CD14-positive monocyte (primary cell): Measurements from ENCODE around the gene PLPP2. TPM values are rescaled to one million over a fixed set of nuclear protein-coding genes. Genes with fewer than 3 reads are reported as not detected.
A peak's percentile ranks its signal among the peaks of the same experiment; 100 is the strongest.

Experiments used
- DNase-seq, 3 donors: peaks; one replicate each; pipeline ENCODE4 v3.0.0-alpha.2; 2011 to 2022
- H2AFZ ChIP-seq: 2 replicates; pipeline ENCODE4 v1.6.0; 2012; ENCODE audit warnings: mild to moderate bottlenecking, low read depth, low read length, inconsistent platforms; ENCODE audit not compliant: insufficient read depth, poor library complexity, severe bottlenecking
- H3K27ac ChIP-seq, 2 donors: 1 replicate in 1 of 2; 2 replicates in 1 of 2; pipeline ENCODE4 v1.5.1; 2012 to 2013; ENCODE audit warnings: low read length in 2 of 2, control low read depth in 1 of 2, inconsistent platforms in 1 of 2, low read depth in 1 of 2, mild to moderate bottlenecking in 1 of 2
- H3K27me3 ChIP-seq, 2 donors: one replicate each; pipeline versions ENCODE4 v1.6.0 to v1.6.1; 2011 to 2013; ENCODE audit warnings: low read length in 2 of 2; ENCODE audit not compliant: control insufficient read depth in 2 of 2, insufficient read depth in 2 of 2
- H3K36me3 ChIP-seq, 2 donors: replicated peaks in 1 of 2; 1 replicate in 1 of 2; 2 replicates in 1 of 2; pipeline versions ENCODE4 v1.5.1 to v1.6.1; 2012 to 2013; ENCODE audit warnings: low read length in 2 of 2, control low read depth in 1 of 2, inconsistent platforms in 1 of 2, mild to moderate bottlenecking in 1 of 2; ENCODE audit not compliant: insufficient read depth in 2 of 2, control insufficient read depth in 1 of 2
- H3K4me1 ChIP-seq, 2 donors: 1 replicate in 1 of 2; 2 replicates in 1 of 2; pipeline versions ENCODE4 v1.5.1 to v1.6.1; 2012 to 2013; ENCODE audit warnings: low read length in 2 of 2, control low read depth in 1 of 2, inconsistent platforms in 1 of 2, mild to moderate bottlenecking in 1 of 2, moderate library complexity in 1 of 2; ENCODE audit not compliant: insufficient read depth in 2 of 2, control insufficient read depth in 1 of 2
- H3K4me2 ChIP-seq: replicated peaks from 2 replicates; pipeline ENCODE3; 2012; ENCODE audit warnings: low read length, moderate library complexity, mild to moderate bottlenecking; ENCODE audit not compliant: poor library complexity, severe bottlenecking; ENCODE audit errors: extremely low read depth
- H3K4me3 ChIP-seq, 3 experiments: fragments of 200-600 bp in 1 of 3; sonication (generic) in 1 of 3; replicated peaks in 1 of 3; 1 replicate in 2 of 3; 2 replicates in 1 of 3; pipeline ENCODE4 v1.5.1; 2011 to 2013; ENCODE audit warnings: low read length in 3 of 3, mild to moderate bottlenecking in 3 of 3, control low read depth in 2 of 3, low read depth in 2 of 3, inconsistent platforms in 1 of 3, moderate library complexity in 1 of 3
- H3K79me2 ChIP-seq: 2 replicates; pipeline ENCODE4 v1.6.0; 2012; ENCODE audit warnings: mild to moderate bottlenecking, control low read depth, inconsistent platforms, low read length, moderate library complexity; ENCODE audit not compliant: insufficient read depth
- H3K9ac ChIP-seq: 2 replicates; pipeline ENCODE4 v1.6.0; 2017; ENCODE audit warnings: low read length, mild to moderate bottlenecking; ENCODE audit not compliant: insufficient read depth, poor library complexity, severe bottlenecking
- H3K9me3 ChIP-seq, 2 donors: replicated peaks in 1 of 2; 1 replicate in 1 of 2; 2 replicates in 1 of 2; pipeline versions ENCODE4 v1.5.1 to v1.6.1; 2012 to 2013; ENCODE audit warnings: low read length in 2 of 2, control low read depth in 1 of 2; ENCODE audit not compliant: control insufficient read depth in 1 of 2, insufficient read depth in 1 of 2
- H4K20me1 ChIP-seq: 2 replicates; pipeline ENCODE4 v1.6.0; 2012; ENCODE audit warnings: mild to moderate bottlenecking, low read length, control low read depth, moderate library complexity; ENCODE audit not compliant: insufficient read depth
- H3K27ac Mint-ChIP-seq, 7 donors: one replicate each; pipeline ENCODE4 v1.8.0; 2020; ENCODE audit warnings: mild to moderate bottlenecking in 7 of 7, mixed read lengths in 7 of 7, moderate library complexity in 6 of 7, inconsistent platforms in 2 of 7
- H3K27me3 Mint-ChIP-seq, 3 donors: one replicate each; pipeline ENCODE4 v1.8.0; 2021 to 2022; ENCODE audit warnings: low read depth in 3 of 3, mild to moderate bottlenecking in 3 of 3, mixed read lengths in 3 of 3, moderate library complexity in 3 of 3, inconsistent platforms in 1 of 3
- H3K36me3 Mint-ChIP-seq, 2 donors: one replicate each; pipeline ENCODE4 v1.8.0; 2020; ENCODE audit warnings: mixed read lengths in 2 of 2, inconsistent platforms in 1 of 2, mild to moderate bottlenecking in 1 of 2
- H3K4me1 Mint-ChIP-seq: one replicate; pipeline ENCODE4 v1.8.0; 2020; ENCODE audit warnings: mild to moderate bottlenecking, mixed read lengths
- H3K4me3 Mint-ChIP-seq, 2 donors: one replicate each; pipeline ENCODE4 v1.8.0; 2020; ENCODE audit warnings: mild to moderate bottlenecking in 2 of 2, mixed read lengths in 2 of 2, moderate library complexity in 1 of 2
- H3K9me3 Mint-ChIP-seq, 7 donors: one replicate each; pipeline ENCODE4 v1.8.0; 2020 to 2022; ENCODE audit warnings: mixed read lengths in 7 of 7, mild to moderate bottlenecking in 6 of 7, moderate library complexity in 6 of 7, inconsistent platforms in 2 of 7
- WGBS: methylation state at CpG from one replicate; pipeline ENCODE4 v1.1.5; 2013; ENCODE audit warnings: missing lambda C conversion rate; ENCODE audit not compliant: insufficient coverage; 5-methylcytosine and 5-hydroxymethylcytosine counted together
- intact Hi-C, 2 donors: fragments of 100-400 bp; cut with micrococcal nuclease; formaldehyde crosslinking; loops; one replicate each; pipeline versions ENCODE4 v1.15.0 to v1.15.1; 2023
- polyA plus RNA-seq, 3 donors: library from polyadenylated mRNA; depleted of rRNA in 1 of 3; unstranded in 2 of 3; stranded (reverse) in 1 of 3; fragments of 300-500 nt in 2 of 3; fragments of >200 nt in 1 of 3; fragmentation: Illumina TruSeq in 2 of 3; gene quantifications; 1 replicate in 2 of 3; 2 replicates in 1 of 3; pipeline ENCODE4 v1.2.3, GENCODE V29; 2012 to 2021
- TF ChIP-seq, protein P1 (sequence below): fragments of 200-600 bp; IDR thresholded peaks from one replicate; pipeline ENCODE4 v1.8.0; 2022; ENCODE audit warnings: antibody characterized with exemption, mild to moderate bottlenecking

PLPP2 gene
- polyA plus RNA-seq, 3 donors, result 0.01 TPM; not detected in 2

DNA sequence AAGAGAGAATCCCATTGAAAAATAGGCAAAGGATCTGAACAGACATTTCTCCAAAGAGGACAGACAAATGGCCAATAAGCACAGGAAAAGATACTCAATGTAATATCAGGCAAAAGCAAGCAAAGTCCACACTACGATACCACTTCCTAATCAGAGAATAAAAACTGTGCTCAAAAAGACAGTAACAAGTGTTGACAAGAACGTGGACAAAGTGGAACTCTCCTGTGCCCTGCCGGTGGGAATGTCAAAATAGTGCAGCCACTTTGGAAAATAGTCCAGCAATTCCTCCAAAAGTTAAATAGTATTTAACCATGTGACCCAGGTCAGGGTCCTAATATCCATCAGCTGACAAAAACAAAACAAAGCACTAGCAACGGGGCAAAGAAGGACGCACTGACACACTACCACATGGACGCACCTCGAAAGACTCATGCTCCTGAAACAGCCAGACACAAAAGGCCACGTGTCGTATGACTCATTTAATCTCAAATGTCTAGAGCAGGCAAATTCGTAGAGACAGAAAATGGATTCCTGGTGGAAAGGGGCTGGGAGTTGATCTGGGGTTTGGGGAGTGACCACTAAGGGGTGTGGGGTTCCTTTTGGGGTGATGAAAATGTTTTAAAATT, 48.2 kb upstream of the PLPP2 start:
- peaks cover 0 to 4% (median 0%) of the 10 kb centered on the region in 7 donors for H3K9me3 Mint-ChIP-seq
- H3K4me3 Mint-ChIP-seq, result no peak overlapping the region
- peaks cover 62% of the 10 kb centered on the region for H3K4me1 Mint-ChIP-seq

GRCh38 chr19:338421-338820, 47.2 kb upstream of the PLPP2 start:
- H3K27ac ChIP-seq, result peak overlapping the region in 1 of 2 donors; percentile 72
- peaks cover 57% of the 10 kb centered on the region for H3K4me1 Mint-ChIP-seq
- peaks cover 24 to 28% of the 10 kb centered on the region in 2 donors for H3K36me3 ChIP-seq
- H3K4me3 Mint-ChIP-seq, result peak overlapping the region in 1 of 2 donors; percentile 46
- intact Hi-C loops, result no loop called here
- DNase-seq, result peak in 1 of 3 donors; percentile 41
- peaks cover 42 to 53% of the 10 kb centered on the region in 2 donors for H3K36me3 Mint-ChIP-seq
- H3K27me3 Mint-ChIP-seq, result peaks cover 0 to 6% (median 2%) of the 10 kb centered on the region in 3 donors
- no peaks in the 10 kb centered on the region for H3K9me3 ChIP-seq
- peaks cover 0 to 6% (median 0%) of the 10 kb centered on the region in 7 donors for H3K9me3 Mint-ChIP-seq
- H3K4me1 ChIP-seq, result peaks cover 47 to 57% of the 10 kb centered on the region in 2 donors
- peak overlapping the region in 1 of 3 experiments; percentile 42 for H3K4me3 ChIP-seq
- H3K4me2 ChIP-seq, result peak overlapping the region; percentile 54
- peaks cover 90% of the 10 kb centered on the region for H4K20me1 ChIP-seq
- TF ChIP-seq, protein P1, sequence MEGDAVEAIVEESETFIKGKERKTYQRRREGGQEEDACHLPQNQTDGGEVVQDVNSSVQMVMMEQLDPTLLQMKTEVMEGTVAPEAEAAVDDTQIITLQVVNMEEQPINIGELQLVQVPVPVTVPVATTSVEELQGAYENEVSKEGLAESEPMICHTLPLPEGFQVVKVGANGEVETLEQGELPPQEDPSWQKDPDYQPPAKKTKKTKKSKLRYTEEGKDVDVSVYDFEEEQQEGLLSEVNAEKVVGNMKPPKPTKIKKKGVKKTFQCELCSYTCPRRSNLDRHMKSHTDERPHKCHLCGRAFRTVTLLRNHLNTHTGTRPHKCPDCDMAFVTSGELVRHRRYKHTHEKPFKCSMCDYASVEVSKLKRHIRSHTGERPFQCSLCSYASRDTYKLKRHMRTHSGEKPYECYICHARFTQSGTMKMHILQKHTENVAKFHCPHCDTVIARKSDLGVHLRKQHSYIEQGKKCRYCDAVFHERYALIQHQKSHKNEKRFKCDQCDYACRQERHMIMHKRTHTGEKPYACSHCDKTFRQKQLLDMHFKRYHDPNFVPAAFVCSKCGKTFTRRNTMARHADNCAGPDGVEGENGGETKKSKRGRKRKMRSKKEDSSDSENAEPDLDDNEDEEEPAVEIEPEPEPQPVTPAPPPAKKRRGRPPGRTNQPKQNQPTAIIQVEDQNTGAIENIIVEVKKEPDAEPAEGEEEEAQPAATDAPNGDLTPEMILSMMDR, result no peak
- peaks cover 84% of the 10 kb centered on the region for H3K79me2 ChIP-seq
- H3K27me3 ChIP-seq, result no peaks in the 10 kb centered on the region
- WGBS, result 17% methylated on average over 4 of the region's 5 CpGs
- H2AFZ ChIP-seq, result no peak overlapping the region
- peak overlapping the region in 5 of 7 donors; percentile 44 to 82 (median 67) for H3K27ac Mint-ChIP-seq
- H3K9ac ChIP-seq, result no peak overlapping the region

More for the DNA sequence above, 48.2 kb upstream of the PLPP2 start:
- Mint-ChIP-seq H3K27me3 (peaks cover 0 to 6% (median 2%) of the 10 kb centered on the region in 3 donors), H3K27ac (no peak overlapping the region), H3K36me3 (peaks cover 36 to 45% of the 10 kb centered on the region in 2 donors)
- Histone ChIP-seq H3K79me2 (peaks cover 91% of the 10 kb centered on the region), H3K36me3 (peaks cover 18 to 21% of the 10 kb centered on the region in 2 donors), H3K4me1 (peaks cover 52 to 62% of the 10 kb centered on the region in 2 donors), H3K4me2 (no peak overlapping the region), H3K9ac (no peak overlapping the region), H3K27me3 (no peaks in the 10 kb centered on the region), H2AFZ (no peak overlapping the region), H3K9me3 (no peaks in the 10 kb centered on the region), H3K4me3 (no peak overlapping the region), H4K20me1 (peaks cover 88% of the 10 kb centered on the region), H3K27ac (peak overlapping the region in 1 of 2 donors; percentile 72)
- no peak for DNase-seq
- 98% methylated on average over 9 of the region's 10 CpGs for WGBS
- intact Hi-C loops, result no loop called here
- TF ChIP-seq, protein P1, result no peak
